K562 (cell line): ENCODE measurements around the gene PGS1. TPM values are rescaled to one million over a fixed set of nuclear protein-coding genes. Genes with fewer than 3 reads are reported as not detected.
A peak's percentile ranks its signal among the peaks of the same experiment; 100 is the strongest.

Experiments used
- ATF3 ChIP-seq, 2 experiments: fragments of 450-650 bp in 1 of 2; sonication (generic) in 1 of 2; formaldehyde crosslinking in 1 of 2; IDR thresholded peaks in 1 of 2; conservative IDR thresholded peaks in 1 of 2; 2 replicates each; pipeline versions ENCODE4 v1.6.1 to v1.8.1; 2016 to 2023; ENCODE audit warnings: mild to moderate bottlenecking in 2 of 2, moderate library complexity in 2 of 2, inconsistent platforms in 1 of 2, missing genetic modification reagents in 1 of 2
- CEBPB ChIP-seq: fragments of 450-650 bp; IDR thresholded peaks from 2 replicates; pipeline ENCODE4 v1.6.1; 2016; ENCODE audit warnings: missing genetic modification characterization, missing compliant biosample characterization
- CEBPG ChIP-seq, 3 experiments: fragments of 200-800 bp in 1 of 3; sonication (Bioruptor generic) in 1 of 3; sonication (generic) in 1 of 3; formaldehyde crosslinking in 1 of 3; IDR thresholded peaks in 2 of 3; conservative IDR thresholded peaks in 1 of 3; 2 replicates each; pipeline versions ENCODE4 v1.6.1 to v1.8.0; 2016 to 2022; ENCODE audit warnings: missing compliant biosample characterization in 2 of 3, missing genetic modification characterization in 2 of 3, mild to moderate bottlenecking in 1 of 3, missing genetic modification reagents in 1 of 3
- FOSL1 ChIP-seq: fragments of 200-800 bp; sonication (Bioruptor generic); conservative IDR thresholded peaks from 2 replicates; pipeline ENCODE4 v1.6.1; 2016; ENCODE audit warnings: missing genetic modification characterization, missing compliant biosample characterization
- HCFC1 ChIP-seq: IDR thresholded peaks from 2 replicates; pipeline ENCODE4 v1.6.1; 2012; ENCODE audit warnings: low read depth, low read length, improper control_type of control experiment
- JUND ChIP-seq, 2 experiments: IDR thresholded peaks; 2 replicates in 1 of 2; 3 replicates in 1 of 2; pipeline ENCODE4 v1.6.1; 2011; ENCODE audit warnings: borderline replicate concordance in 2 of 2, low read depth in 2 of 2, low read length in 2 of 2, improper control_type of control experiment in 1 of 2, missing biosample characterization in 1 of 2, missing genetic modification characterization in 1 of 2, missing genetic modification reagents in 1 of 2
- KDM4B ChIP-seq, 2 experiments: fragments of 450-650 bp in 1 of 2; sonication (generic) in 1 of 2; IDR thresholded peaks; 2 replicates each; pipeline ENCODE4 v1.6.1; 2016 to 2017; ENCODE audit warnings: borderline replicate concordance in 2 of 2, antibody characterized with exemption in 1 of 2, low read depth in 1 of 2, mild to moderate bottlenecking in 1 of 2
- MTA2 ChIP-seq: fragments of 450-650 bp; IDR thresholded peaks from 2 replicates; pipeline ENCODE4 v1.6.1; 2016; ENCODE audit warnings: low read depth
- PATZ1 ChIP-seq: fragments of 250-450 bp; sonication (Bioruptor Pico); IDR thresholded peaks from 2 replicates; pipeline ENCODE4 v1.5.0; 2020; ENCODE audit warnings: mild to moderate bottlenecking, borderline replicate concordance
- PHB ChIP-seq: fragments of 250-450 bp; sonication (Bioruptor Pico); IDR thresholded peaks from 2 replicates; pipeline ENCODE4 v1.5.0; 2021
- PPARD ChIP-seq: fragments of 250-450 bp; sonication (Bioruptor Pico); IDR thresholded peaks from 2 replicates; pipeline ENCODE4 v1.8.0; 2022; ENCODE audit warnings: inconsistent platforms, mild to moderate bottlenecking, moderate library complexity
- SMARCA4 ChIP-seq: fragments of 450-650 bp; IDR thresholded peaks from 2 replicates; pipeline ENCODE4 v1.6.1; 2016
- TCF7L2 ChIP-seq: fragments of 150-350 bp; IDR thresholded peaks from 2 replicates; pipeline ENCODE4 v1.6.1; 2016; ENCODE audit warnings: low read depth, mild to moderate bottlenecking, low read length, moderate library complexity
- THAP7 ChIP-seq: fragments of 250-450 bp; sonication (Bioruptor Pico); IDR thresholded peaks from 2 replicates; pipeline ENCODE4 v1.5.0; 2021
- ZBTB43 ChIP-seq: sonication (generic); formaldehyde crosslinking; IDR thresholded peaks from 2 replicates; pipeline ENCODE4 v1.8.0; 2023; ENCODE audit warnings: mild to moderate bottlenecking, missing genetic modification reagents
- ZNF589 ChIP-seq: fragments of 200-800 bp; sonication (Bioruptor generic); IDR thresholded peaks from 2 replicates; pipeline ENCODE4 v1.6.1; 2016; ENCODE audit warnings: low read depth, missing genetic modification characterization, missing compliant biosample characterization
- ZNF740 ChIP-seq, 3 experiments: fragments of 200-800 bp in 1 of 3; sonication (Bioruptor generic) in 1 of 3; sonication (generic) in 1 of 3; formaldehyde crosslinking in 1 of 3; IDR thresholded peaks; 2 replicates each; pipeline versions ENCODE4 v1.6.1 to v1.8.0; 2016 to 2022; ENCODE audit warnings: mild to moderate bottlenecking in 2 of 3, missing compliant biosample characterization in 2 of 3, missing genetic modification characterization in 2 of 3, missing genetic modification reagents in 1 of 3
- ZSCAN29 ChIP-seq: fragments of 450-650 bp; IDR thresholded peaks from 2 replicates; pipeline ENCODE4 v1.6.1; 2017
- ZSCAN32 ChIP-seq: fragments of 450-650 bp; formaldehyde crosslinking; IDR thresholded peaks from 2 replicates; pipeline ENCODE4 v1.4.0; 2020; ENCODE audit warnings: mild to moderate bottlenecking, moderate library complexity
- polyA plus RNA-seq, 8 experiments: library from polyadenylated mRNA; depleted of rRNA in 4 of 8; stranded (reverse) in 5 of 8; unstranded in 3 of 8; fragments of >200 nt; fragmentation: Nextera tagmentation in 2 of 8; fragmentation: Illumina TruSeq in 1 of 8; extraction: Ambion mirVana in 2 of 8; extraction: Trizol in 1 of 8; gene quantifications; 2 replicates each; pipeline versions ENCODE4 v1.2.1 to v1.2.3, GENCODE V29; 2011 to 2014; ENCODE audit warnings: inconsistent platforms in 1 of 8, missing spikeins in 1 of 8
- total RNA-seq, 7 experiments: library from RNA; depleted of rRNA in 6 of 7; stranded (reverse); fragments of >200 nt in 6 of 7; fragmentation: Illumina TruSeq in 2 of 7; extraction: Trizol in 2 of 7; gene quantifications; 2 replicates each; pipeline versions ENCODE4 v1.2.1 to v1.2.3, GENCODE V29; 2011 to 2021; ENCODE audit warnings: low replicate concordance in 1 of 7

PGS1 gene
- total and polyA plus RNA-seq, 9 of the 15 experiments (the other 6 are each of a cell fraction or from before 2014, with no cell fraction given): 1.3 to 39.4 (median 22.3) TPM

- no peak for TF ChIP-seq PATZ1 (CRISPR knock-in tag)
- no peak for TF ChIP-seq KDM4B (IDR thresholded peaks at IDR 0.05; ENCODE audit: borderline replicate concordance in 2 of 2, low read depth in 1 of 2)
- TF ChIP-seq THAP7 (CRISPR knock-in tag): no peak
- TF ChIP-seq HCFC1: no peak
- TF ChIP-seq ZBTB43 (CRISPR knock-in tag): no peak
- peak; percentile 52; the same call in 1 of the 2 replicates for TF ChIP-seq CEBPB (tag)
- peak; percentile 17; the same call in 1 of the 2 replicates for TF ChIP-seq SMARCA4
- TF ChIP-seq ZSCAN29: no peak
- TF ChIP-seq ATF3 (IDR thresholded peaks at IDR 0.05): peak; percentile 69
- no peak for TF ChIP-seq ATF3 (CRISPR knock-in tag; conservative IDR thresholded peaks at IDR 0.05)
- TF ChIP-seq TCF7L2: no peak
- no peak for TF ChIP-seq PPARD (CRISPR knock-in tag)
- no peak for TF ChIP-seq CEBPG (CRISPR knock-in tag; IDR thresholded peaks at IDR 0.05)
- peak; percentile 82 to 87 for TF ChIP-seq CEBPG (tag; conservative IDR thresholded peaks at IDR 0.05 in 1 of 2, IDR thresholded peaks at IDR 0.05 in 1 of 2)
- no peak for TF ChIP-seq PHB (CRISPR knock-in tag)
- TF ChIP-seq FOSL1 (tag): peak; percentile 68
- TF ChIP-seq MTA2: no peak
- TF ChIP-seq ZNF740 (CRISPR knock-in tag; IDR thresholded peaks at IDR 0.05): no peak
- no peak for TF ChIP-seq ZNF740 (tag; IDR thresholded peaks at IDR 0.05)
- TF ChIP-seq JUND (IDR thresholded peaks at IDR 0.05; ENCODE audit: borderline replicate concordance, low read depth, low read length): peak; percentile 48
- no peak for TF ChIP-seq JUND (tag; IDR thresholded peaks at IDR 0.05; ENCODE audit: borderline replicate concordance, low read depth, low read length)
- TF ChIP-seq ZSCAN32 (CRISPR knock-in tag): peak; percentile 13; the same call in 1 of the 2 replicates
- TF ChIP-seq ZNF589 (CRISPR knock-in tag): peak; percentile 30; the same call in 1 of the 2 replicates
Measured at GRCh38 chr17:78329263-78330059, 49.0 kb upstream of the PGS1 start (continued).
